ENCODE results near the gene XPNPEP2. TPM values are rescaled to one million over a fixed set of nuclear protein-coding genes. Genes with fewer than 3 reads are reported as not detected.

XPNPEP2 gene, protein sequence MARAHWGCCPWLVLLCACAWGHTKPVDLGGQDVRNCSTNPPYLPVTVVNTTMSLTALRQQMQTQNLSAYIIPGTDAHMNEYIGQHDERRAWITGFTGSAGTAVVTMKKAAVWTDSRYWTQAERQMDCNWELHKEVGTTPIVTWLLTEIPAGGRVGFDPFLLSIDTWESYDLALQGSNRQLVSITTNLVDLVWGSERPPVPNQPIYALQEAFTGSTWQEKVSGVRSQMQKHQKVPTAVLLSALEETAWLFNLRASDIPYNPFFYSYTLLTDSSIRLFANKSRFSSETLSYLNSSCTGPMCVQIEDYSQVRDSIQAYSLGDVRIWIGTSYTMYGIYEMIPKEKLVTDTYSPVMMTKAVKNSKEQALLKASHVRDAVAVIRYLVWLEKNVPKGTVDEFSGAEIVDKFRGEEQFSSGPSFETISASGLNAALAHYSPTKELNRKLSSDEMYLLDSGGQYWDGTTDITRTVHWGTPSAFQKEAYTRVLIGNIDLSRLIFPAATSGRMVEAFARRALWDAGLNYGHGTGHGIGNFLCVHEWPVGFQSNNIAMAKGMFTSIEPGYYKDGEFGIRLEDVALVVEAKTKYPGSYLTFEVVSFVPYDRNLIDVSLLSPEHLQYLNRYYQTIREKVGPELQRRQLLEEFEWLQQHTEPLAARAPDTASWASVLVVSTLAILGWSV
- total RNA-seq (2013), result 0.23 TPM
- polyA plus RNA-seq (under 1 TPM in 1 of 3 donors, not detected in 2; 0.19 TPM), polyA minus RNA-seq (0.08 and 0.14 TPM in 2 replicates), total RNA-seq (0 to 0.75 (median 0.33) reads per million in 11 experiments)

- Histone ChIP-seq H3K79me2 (ENCODE audit: insufficient read depth, low read length) (no peaks in the 10 kb centered on the region), H3K27me3 (ENCODE audit: control insufficient read depth in 2 of 2, insufficient read depth in 2 of 2, low read length in 2 of 2) (no peaks in the 10 kb centered on the region), H3K4me1 (ENCODE audit: control insufficient read depth in 1 of 2, insufficient read depth in 2 of 2, low read length in 2 of 2) (peaks cover 54 to 58% of the 10 kb centered on the region in 2 donors), H3K27ac (ENCODE audit: low read depth in 1 of 2, low read length in 2 of 2) (peak within 1 kb of the TSS; percentile 67 to 74), H3K9me3 (replicated peaks in 1 of 2; ENCODE audit: control insufficient read depth in 1 of 2, insufficient read depth in 1 of 2, low read length in 2 of 2) (no peaks in the 10 kb centered on the region), H4K20me1 (ENCODE audit: insufficient read depth, low read length) (no peaks in the 10 kb centered on the region), H3K9ac (ENCODE audit: insufficient read depth, low read length, poor library complexity, severe bottlenecking) (no peak within 1 kb of the TSS), H2AFZ (ENCODE audit: insufficient read depth, low read depth, low read length, poor library complexity, severe bottlenecking) (no peak within 1 kb of the TSS), H3K36me3 (replicated peaks in 1 of 2; ENCODE audit: control insufficient read depth in 1 of 2, insufficient read depth in 2 of 2, low read length in 2 of 2) (no peaks in the 10 kb centered on the region), H3K4me3 (replicated peaks in 1 of 3; ENCODE audit: low read depth in 2 of 3, low read length in 3 of 3) (no peak within 1 kb of the TSS), H3K4me2 (replicated peaks; ENCODE audit: extremely low read depth, low read length, poor library complexity, severe bottlenecking) (peak within 1 kb of the TSS; percentile 41)
- intact Hi-C loops (cut with micrococcal nuclease), result loop anchor here in 1 of 2 donors (5.0 kb wide), 1 partner anchor 131 kb away; no protein-coding TSS in a partner anchor
- Mint-ChIP-seq H3K4me3 (peak within 1 kb of the TSS in 1 of 2 donors; percentile 6), H3K36me3 (no peaks in the 10 kb centered on the region), H3K27me3 (ENCODE audit: low read depth in 3 of 3) (peaks cover 0 to 3% (median 0%) of the 10 kb centered on the region in 3 donors), H3K4me1 (peaks cover 58% of the 10 kb centered on the region), H3K9me3 (peaks cover 0 to 9% (median 2%) of the 10 kb centered on the region in 7 donors), H3K27ac (peak within 1 kb of the TSS; percentile 76 to 93 (median 86))
- WGBS (ENCODE audit: insufficient coverage), result no CpG with 5 or more reads among the region's 13 CpGs
- TF ChIP-seq CTCF (IDR thresholded peaks at IDR 0.05), result no peak
- DNase-seq, result no peak
Observed at GRCh38 chrX:129738466-129739308, at the start of gene XPNPEP2. TSS of gene XPNPEP2 (plus strand) at chrX:129738979. CDS start at chrX:129739214, 235 bp downstream.

DNA sequence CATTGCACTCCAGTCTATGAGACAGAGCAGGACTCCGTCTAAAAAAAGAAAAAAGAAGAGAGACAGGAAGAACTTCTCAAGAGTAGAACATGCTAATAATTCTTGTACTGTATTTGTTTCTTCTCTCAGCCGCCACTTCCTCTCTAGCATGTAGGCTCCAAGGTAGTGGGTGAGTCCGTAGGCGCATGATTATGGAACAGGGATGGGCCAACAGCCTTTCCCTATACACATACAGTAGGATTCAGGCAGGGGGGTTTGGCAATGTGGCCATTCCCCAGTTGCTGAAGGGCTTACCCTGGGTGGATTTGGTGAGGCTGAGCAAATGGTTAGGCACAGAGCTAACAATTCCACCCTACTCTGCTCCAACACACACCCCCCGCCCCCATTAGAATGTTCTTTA lies 49.0 kb upstream of the XPNPEP2 start:
- Histone ChIP-seq H3K4me1 (ENCODE audit: control insufficient read depth in 1 of 2, insufficient read depth in 2 of 2, low read length in 2 of 2) (no peaks in the 10 kb centered on the region), H3K79me2 (ENCODE audit: insufficient read depth, low read length) (no peaks in the 10 kb centered on the region), H3K9me3 (replicated peaks in 1 of 2; ENCODE audit: control insufficient read depth in 1 of 2, insufficient read depth in 1 of 2, low read length in 2 of 2) (no peaks in the 10 kb centered on the region), H4K20me1 (ENCODE audit: insufficient read depth, low read length) (no peaks in the 10 kb centered on the region), H3K27me3 (ENCODE audit: control insufficient read depth in 2 of 2, insufficient read depth in 2 of 2, low read length in 2 of 2) (no peaks in the 10 kb centered on the region), H3K36me3 (replicated peaks in 1 of 2; ENCODE audit: control insufficient read depth in 1 of 2, insufficient read depth in 2 of 2, low read length in 2 of 2) (no peaks in the 10 kb centered on the region), H3K4me3 (replicated peaks in 1 of 3; ENCODE audit: low read depth in 2 of 3, low read length in 3 of 3) (no peak overlapping the region), H3K27ac (ENCODE audit: low read depth in 1 of 2, low read length in 2 of 2) (no peak overlapping the region), H2AFZ (ENCODE audit: insufficient read depth, low read depth, low read length, poor library complexity, severe bottlenecking) (no peak overlapping the region), H3K4me2 (replicated peaks; ENCODE audit: extremely low read depth, low read length, poor library complexity, severe bottlenecking) (no peak overlapping the region), H3K9ac (ENCODE audit: insufficient read depth, low read length, poor library complexity, severe bottlenecking) (no peak overlapping the region)
- no CpG with 5 or more reads among the region's 5 CpGs for WGBS (ENCODE audit: insufficient coverage)
- Mint-ChIP-seq H3K27ac (no peak overlapping the region), H3K36me3 (no peaks in the 10 kb centered on the region), H3K27me3 (ENCODE audit: low read depth in 3 of 3) (peaks cover 0 to 2% (median 0%) of the 10 kb centered on the region in 3 donors), H3K9me3 (no peaks in the 10 kb centered on the region), H3K4me1 (peaks cover 4% of the 10 kb centered on the region), H3K4me3 (no peak overlapping the region)
- intact Hi-C loops (cut with micrococcal nuclease), result no loop called here
- TF ChIP-seq CTCF (IDR thresholded peaks at IDR 0.05), result no peak
- DNase-seq, result no peak
